GM21526 (cell line): ENCODE data around the gene GSTP1.
"Not testable (repeated sequence)": the region's sequence is repeated elsewhere in the genome, so short reads cannot be mapped to it uniquely, and the experiment has no call there.

Experiments used
- ATAC-seq: cut with Tn5 transposase; IDR thresholded peaks from one replicate; pipeline ENCODE4 v1.9.1; 2021; ENCODE audit warnings: moderate library complexity; ENCODE audit not compliant: unreplicated experiment, low FRiP score

GSTP1 gene

DNA sequence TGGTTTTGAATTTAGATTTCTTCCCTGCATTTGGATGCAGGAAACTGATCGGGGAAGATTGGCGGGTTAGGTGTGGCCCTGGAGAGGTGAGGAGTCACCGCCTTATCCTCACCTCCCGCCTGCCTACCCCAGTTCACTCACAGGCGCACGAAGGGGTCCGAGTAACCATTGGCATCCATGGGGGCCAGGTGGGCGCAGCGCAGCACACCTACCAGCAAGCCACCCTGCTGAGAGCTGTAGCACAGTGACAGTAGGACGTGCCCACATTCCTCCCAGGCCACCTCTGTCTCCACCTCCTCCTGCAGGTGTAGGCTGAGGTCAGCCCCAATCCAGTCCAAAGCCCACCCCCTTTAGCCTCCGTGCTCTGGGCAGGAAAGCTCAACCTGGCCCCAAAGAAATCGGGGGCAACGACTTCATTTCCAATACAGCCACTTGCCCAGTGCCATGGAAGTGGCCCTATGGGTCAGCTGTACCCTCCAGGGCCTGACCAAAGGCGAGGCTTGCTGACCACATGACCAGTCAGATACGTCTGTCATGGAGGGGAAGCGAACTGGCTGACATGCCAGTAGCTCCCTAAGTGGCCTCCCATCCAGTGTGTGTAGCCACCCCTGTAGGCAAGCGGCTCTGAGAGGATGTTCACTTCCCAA, 29.8 kb downstream of the GSTP1 start:
- ATAC-seq: no peak

DNA sequence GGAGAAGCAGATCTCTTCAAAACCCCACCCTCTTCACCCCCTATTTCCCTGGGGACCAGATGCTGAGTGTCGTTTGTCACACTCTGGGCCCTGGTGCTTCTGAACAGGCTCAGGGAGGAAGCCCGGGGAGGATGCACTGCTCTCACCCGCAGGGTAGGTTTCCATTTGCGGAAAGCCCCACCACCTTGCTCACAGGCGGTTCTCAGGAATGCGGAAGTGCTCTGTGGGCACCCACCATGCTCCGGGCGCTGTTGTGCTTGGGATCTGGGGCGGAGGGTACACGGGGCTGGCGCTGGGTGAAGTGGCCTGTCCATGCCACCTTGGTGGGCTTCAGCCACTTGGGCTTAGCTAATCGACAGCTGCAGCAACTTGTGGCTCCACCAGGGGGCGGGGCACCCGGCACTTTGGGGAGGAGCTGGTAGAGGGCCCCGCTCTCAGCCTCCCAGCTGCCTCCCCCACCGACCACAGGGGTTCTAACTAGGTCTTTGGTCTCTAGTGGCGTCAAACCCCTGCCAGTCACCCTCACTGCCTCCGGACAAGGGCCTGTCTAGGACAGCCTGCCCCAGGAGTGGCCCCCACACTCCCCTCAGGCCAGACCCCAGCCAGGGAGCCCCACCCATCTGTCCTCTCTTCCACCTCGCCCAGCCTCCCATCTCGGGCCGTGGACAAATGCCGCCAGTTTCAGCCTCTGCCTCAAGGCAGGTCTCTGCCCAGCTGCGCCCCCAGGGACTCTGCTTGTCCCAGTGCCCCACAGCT, 30.5 kb downstream of the GSTP1 start:
- no peak for ATAC-seq

DNA sequence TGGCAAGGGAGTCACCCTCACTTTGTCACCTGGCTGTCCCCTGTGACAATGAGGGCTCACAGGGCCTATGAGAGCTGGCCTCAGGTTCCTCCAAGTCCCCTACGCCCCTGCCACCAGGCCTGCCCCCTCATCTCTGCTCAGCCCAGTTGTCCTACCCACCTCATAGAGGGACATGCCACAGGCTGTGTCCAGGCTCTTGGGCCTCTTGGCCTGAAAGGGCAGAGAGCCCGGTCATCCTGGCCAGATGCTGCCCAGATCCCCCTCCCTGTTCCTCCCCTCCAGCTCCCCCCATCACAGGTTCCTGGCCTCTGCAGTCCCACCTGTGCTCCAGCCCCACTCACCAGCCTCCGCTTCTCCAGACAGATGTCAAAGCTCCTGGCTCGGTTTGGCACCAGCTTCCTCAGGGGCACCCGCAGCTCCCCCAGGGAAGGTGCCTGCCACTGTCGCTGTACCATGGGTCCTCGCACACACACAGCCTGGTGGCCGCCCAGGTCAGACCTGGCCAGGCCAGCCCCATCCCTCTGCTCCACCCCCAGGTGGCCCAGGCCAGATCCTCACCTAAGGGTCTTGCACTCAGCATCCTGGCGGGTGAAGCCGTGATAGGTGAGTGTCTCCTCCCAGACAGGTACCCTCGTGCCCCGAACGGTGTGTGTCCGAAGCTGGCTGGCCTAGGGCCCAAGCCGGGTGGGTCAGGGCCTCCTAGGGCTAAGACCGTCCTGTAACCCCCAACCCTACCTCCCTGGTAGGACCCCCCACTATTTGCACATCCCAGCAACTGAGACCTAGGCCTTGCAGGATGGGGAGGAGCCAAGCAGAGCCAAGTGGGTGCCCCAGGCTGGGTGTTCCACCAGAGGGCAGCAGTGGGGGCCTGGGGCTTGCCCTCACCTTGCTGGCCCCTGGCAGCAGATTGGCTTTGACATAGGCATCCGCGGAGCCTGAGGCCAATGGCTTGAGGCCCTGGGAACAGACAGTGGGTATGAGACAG, 31.4 kb downstream of the GSTP1 start:
- no peak for ATAC-seq

DNA sequence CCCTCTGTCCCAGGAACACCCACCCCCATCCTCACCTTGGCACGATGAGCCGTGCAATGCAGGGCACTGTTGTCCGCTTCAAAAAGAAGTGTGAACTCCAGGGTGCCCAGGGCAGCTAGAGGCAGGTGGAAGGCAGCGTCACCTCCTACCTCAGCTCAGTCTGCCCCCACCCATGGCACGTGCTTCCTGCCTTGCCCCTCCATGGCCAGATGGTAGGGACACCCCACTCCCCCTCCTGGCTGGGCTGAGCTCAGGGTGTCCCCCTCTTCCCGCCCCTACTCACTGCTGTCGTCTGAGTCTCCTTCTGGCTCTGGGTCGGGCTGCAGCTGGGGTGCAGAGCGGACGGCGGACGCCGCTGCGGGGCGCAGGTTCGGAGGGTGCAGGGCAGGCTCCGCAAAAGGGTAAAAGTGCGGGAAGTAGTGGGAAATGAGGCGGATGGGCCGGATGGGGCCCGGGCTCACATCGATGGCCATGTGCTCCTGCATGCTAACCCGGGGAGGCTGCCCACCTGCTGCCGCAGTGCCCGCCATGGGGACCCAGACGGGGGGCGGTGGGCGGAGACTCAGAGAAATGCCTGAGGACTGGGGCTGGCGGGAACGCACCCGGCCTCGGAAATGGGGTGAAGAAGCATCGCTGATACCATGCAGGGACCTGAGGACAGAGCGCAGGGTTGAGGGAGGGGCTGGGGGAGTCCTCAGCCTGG, 32.3 kb downstream of the GSTP1 start:
- ATAC-seq: no peak

DNA sequence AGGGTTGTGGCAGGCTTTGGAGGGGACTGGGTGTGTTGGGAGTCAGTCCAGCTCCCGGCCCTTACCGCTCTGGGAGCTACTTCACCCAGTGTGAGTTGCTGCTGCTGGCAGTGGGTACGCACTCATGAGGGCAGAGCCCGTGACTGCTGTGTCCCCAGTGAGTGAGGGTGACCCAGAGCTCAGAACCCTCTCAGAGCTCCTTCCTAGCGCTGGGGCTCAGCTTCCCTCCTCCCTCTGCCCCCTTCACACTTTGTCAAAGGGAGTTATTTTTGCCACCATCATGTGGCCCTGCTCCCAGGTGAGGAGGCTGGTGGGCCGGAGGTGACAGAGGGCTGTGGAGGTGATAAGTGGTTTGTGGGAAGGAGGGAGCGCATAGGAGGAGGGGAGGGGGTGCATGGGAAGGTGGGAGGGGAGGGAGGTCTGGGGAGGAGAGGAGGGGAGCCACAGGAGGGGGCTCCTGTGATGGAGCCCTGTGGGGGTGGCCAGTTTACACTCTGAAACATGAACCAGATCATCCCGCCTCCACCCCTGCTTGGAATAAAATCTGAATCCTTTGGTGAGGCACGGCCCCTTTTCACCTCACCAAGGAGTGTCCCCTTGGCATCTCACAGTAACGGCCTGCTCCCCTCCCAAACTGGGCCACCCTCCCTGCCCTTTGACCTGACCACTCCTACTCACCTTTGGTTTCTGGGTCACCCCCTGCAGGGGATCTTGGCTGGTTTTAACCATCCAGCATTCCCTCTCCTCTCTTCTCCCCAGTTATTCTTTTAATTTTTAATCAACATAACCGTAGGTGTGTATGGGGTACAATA, 33.0 kb downstream of the GSTP1 start:
- ATAC-seq: no peak

DNA sequence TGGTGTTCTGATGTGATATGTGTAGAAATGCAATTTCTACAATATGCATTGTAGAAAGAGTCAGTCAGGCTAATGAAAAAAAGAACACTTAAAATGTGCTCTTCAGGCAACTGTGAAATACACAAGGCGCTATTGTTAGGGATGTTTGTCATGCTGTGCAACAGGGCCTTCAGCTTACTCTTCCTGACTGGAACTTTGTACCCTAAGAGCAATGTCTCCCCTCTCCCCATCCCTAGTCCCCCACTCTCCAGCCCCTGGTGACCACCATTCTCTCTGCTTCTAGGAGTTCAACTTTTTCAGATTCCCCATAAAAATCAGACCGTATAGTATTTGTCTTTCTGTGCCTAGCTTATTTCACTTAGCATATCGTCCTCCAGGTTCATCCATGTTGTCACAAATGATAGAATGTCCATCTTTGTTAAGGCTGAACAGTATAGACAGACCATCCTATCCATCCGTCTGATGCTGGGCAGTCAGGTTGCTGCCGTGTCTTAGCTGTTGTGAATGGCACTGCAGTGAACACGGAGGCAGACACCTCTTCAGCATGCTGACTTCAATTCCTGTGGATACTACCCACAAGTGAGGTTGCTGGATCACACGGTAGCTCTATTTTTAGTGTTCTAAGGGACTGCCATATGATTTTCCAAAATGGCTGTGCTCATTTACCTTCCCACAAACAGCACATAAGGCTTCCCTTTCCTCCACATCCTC, 33.8 kb downstream of the GSTP1 start:
- no peak for ATAC-seq

DNA sequence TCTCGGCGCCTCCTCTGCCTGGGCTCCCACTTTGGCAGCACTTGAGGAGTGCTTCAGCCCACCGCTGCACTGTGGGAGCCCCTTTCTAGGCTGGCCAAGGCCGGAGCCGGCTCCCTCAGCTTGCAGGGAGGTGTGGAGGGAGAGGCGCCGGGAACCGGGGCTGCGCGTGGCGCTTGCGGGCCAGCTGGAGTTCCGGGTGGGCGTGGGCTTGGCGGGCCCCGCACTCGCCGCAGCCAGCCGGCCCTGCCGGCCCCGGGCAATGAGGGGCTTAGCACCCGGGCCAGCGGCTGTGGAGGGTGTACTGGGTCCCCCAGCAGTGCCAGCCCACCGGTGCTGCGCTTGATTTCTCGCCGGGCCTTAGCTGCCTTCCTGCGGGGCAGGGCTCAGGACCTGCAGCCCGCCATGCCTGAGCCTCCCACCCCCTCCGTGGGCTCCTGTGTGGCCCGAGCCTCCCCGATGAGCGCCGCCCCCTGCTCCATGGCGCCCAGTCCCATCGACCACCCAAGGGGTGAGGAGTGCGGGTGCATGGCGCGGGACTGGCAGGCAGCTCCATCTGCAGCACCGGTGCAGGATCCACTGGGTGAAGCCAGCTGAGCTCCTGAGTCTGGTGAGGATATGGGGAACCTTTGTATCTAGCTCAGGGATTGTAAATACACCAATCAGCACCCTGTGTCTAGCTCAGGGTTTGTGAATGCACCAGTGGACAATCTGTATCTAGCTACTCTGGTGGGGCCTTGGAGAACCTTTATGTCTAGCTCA, 35.5 kb downstream of the GSTP1 start:
- ATAC-seq: not testable (repeated sequence)

DNA sequence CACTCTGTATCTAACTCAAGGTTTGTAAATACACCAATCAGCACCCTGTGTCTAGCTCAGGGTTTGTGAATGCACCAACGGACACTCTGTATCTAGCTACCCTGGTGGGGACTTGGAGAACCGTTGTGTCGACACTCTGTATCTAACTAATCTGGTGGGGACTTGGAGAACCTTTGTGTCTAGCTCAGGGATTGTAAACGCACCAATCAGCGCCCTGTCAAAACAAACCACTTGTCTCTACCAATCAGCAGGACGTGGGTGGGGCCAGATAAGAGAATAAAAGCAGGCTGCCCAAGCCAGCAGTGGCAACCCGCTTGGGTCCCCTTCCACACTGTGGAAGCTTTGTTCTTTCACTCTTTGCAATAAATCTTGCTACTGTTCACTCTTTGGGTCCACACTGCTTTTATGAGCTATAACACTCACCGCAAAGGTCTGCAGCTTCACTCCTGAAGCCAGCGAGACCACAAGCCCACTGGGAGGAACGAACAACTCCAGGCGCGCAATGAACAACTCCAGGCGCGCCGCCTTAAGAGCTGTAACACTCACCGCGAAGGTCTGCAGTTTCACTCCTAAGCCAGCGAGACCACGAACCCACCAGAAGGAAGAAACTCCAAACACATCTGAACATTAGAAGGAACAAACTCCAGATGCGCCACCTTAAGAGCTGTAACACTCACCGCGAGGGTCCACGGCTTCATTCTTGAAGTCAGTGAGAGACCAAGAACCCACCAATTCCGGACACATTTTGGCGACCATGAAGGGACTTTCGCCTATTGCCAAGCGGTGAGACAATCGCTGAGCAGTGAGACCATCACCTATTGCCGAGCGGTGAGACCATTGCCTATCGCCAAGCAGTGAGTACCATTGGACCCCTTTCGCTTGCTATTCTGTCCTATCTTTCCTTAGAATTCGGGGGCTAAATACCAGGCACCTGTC, 36.3 kb downstream of the GSTP1 start:
- not testable (repeated sequence) for ATAC-seq

DNA sequence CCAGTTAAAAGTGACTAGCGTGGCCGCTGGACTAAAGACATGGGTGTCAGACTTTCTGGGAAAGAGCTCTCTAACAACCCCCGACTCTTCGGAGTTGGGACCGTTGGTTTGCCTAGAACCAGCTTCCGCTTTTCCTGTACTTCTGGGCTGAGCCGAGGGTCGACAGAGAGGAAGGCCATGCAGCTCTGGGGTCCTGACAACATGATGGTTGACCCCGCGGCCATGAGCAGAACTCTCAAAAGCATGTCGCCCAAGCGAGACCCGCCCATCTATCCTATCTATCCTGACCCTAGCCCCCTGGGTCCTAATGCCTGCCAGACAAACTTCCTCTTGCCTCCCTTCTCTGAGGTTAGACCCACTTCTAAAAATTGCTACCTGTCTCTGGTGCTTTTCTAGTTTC, 37.0 kb downstream of the GSTP1 start:
- ATAC-seq: not testable (repeated sequence)

DNA sequence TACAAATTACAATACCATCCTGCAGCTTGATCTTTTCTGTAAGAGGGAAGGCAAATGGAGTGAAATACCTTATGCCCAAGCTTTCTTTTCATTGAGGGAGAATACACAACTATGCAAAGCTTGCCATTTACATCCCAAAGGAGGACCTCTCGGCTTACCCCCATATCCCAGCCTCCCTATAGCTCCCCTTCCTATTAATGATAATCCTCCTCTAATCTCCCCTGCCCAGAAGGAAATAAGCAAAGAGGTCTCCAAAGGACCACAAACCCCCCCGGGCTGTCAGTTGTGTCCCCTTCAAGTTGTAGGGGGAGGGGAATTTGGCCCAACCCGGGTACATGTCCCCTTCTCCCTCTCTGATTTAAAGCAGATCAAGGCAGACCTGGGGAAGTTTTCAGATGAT, 38.3 kb downstream of the GSTP1 start:
- ATAC-seq: not testable (repeated sequence)

DNA sequence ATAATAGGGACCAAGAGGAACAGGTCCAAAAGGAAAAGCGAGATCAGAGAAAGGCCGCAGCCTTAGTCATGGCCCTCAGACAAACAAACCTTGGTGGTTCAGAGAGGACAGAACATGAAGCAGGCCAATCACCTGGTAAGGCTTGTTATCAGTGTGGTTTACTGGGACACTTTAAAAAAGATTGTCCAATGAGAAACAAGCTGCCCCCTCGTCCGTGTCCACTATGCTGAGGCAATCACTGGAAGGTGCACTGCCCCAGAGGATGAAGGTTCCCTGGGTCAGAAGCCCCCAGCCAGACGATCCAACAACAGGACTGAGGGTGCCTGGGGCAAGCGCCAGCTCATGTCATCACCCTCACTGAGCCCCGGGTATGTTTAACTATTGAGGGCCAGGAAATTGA, 39.3 kb downstream of the GSTP1 start:
- not testable (repeated sequence) for ATAC-seq

DNA sequence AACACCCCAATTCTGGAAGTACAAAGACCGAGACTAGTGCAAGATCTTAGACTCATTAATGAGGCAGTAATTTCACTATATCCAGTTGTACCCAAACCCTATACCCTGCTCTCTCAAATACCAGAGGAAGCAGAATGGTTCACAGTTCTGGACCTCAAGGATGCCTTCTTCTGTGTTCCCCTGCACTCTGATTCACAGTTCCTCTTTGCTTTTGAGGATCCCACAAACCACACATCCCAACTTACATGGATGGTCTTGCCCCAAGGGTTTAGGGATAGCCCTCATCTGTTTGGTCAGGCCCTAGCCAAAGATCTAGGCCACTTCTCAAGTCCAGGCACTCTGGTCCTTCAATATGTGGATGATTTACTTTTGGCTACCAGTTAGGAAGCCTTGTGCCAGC, 40.2 kb downstream of the GSTP1 start:
- not testable (repeated sequence) for ATAC-seq

DNA sequence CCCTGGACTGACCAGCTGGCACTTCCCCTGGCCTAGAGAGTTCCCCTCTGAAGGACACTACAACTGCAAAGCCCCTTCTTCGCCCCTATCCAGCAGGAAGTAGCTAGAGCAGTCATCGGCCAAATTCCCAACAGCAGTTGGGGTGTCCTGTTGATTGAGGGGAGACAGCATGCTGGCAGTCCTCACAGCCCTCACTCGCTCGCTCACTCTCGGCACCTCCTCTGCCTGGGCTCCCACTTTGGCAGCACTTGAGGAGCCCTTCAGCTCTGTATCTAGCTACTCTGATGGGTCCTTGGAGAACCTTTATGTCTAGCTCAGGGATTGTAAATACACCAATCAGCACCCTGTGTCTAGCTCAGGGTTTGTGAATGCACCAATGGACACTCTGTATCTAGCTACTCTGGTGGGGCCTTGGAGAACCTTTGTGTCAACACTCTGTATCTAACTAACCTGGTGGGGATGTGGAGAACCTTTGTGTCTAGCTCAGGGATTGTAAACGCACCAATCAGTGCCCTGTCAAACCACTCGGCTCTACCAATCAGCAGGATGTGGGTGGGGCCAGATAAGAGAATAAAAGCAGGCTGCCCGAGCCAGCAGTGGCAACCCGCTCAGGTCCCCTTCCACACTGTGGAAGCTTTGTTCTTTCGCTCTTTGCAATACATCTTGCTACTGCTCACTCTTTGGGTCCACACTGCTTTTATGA, 42.7 kb downstream of the GSTP1 start:
- ATAC-seq: not testable (repeated sequence)

DNA sequence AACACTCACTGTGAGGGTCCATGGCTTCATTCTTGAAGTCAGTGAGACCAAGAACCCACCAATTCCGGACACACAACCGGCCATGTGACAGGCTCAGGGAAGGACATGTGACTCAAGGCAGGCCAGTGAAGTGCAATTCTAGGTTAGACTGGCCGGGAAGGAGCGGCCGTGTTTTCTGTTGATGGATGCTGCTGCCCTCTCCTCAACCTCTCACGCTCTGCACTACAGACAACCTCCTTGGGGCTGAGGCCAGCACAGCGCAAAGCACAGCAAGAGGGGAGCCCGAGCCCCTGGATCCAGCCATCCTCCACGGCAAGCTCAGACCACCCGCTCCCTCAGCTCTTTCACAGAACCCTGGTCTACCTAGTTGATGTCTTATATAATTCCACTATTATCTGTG, 43.4 kb downstream of the GSTP1 start:
- no peak for ATAC-seq

DNA sequence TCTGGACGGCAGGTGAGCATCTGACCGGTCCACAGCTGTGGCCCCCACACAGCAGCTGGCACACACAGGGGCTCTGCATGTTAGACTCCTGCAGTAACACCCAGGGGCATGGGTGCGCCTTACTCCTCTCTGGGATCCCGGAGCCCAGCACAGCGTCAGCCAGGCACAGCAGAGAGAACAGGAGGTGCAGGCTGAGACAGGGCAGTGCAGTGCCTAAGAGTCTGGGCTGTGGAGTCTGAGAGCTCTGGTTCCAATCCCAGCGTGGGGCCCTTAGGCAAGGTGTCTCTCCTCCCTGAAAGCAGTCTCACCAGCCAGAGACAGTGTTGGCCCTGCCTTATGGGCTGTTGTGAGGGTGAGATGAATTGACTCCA, 43.8 kb downstream of the GSTP1 start:
- no peak for ATAC-seq

DNA sequence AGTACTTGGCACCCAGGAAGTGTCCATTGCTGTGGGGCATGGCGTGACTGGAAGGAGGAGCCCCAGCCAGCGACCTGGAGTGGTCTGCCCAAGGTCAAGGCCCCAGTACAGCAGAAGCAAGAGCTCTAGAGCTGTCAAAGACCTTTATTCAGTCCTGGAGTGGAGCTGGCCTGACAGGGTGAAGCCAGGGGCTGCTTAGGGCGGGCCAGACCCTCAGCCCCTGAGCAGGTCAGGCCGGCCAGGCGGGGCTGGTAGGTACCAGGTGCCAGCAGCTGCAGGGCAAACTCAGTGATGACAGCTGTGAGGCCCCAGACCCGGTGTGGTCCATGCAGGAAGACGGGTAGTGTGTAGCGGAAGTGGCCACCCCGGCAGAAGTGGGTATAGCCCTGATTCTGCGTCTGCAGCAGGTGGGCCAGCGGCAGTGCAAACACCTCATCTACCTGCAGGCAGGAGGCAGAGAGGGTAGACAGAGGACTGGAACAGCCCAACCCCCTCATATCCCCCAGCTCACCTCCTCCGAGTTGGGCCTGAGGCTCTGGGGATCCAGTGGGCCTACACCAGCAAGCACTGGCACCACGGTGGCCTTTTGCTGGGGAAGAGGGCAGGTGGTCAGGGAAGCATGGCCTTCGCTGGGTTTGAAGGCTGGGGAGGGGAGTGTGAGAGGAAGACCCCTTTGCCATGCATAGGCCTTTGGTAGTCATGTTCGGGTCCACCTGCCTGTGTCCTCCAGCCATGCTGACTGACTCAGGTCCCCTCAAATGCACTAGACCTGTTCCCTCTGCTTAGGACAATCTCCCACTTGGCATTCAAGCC, 44.4 kb downstream of the GSTP1 start:
- no peak for ATAC-seq
